GM23338 (cell line): ENCODE results near the gene SNURF. TPM values are rescaled to one million over a fixed set of nuclear protein-coding genes. Genes with fewer than 3 reads are reported as not detected.

Experiments
- ATAC-seq: fragments of 200-7000 bp; cut with Tn5 transposase; 3 replicates; pipeline ENCODE4 v1.9.1; 2020
- DNase-seq: peaks from one replicate; pipeline ENCODE4 v3.0.0-alpha.2; 2015; ENCODE audit warnings: low spot score
- H2AFZ ChIP-seq: fragments of 200-600 bp; sonication (generic); 2 replicates; pipeline ENCODE4 v1.8.0; 2016; ENCODE audit warnings: antibody characterized with exemption, mild to moderate bottlenecking, moderate library complexity
- H3F3A ChIP-seq: fragments of 200-600 bp; sonication (generic); replicated peaks from 2 replicates; pipeline ENCODE4 v1.8.0; 2017; ENCODE audit warnings: antibody characterized with exemption, mixed run types, low read depth
- H3K27ac ChIP-seq: fragments of 200-600 bp; sonication (generic); 2 replicates; pipeline ENCODE4 v1.6.1; 2016; ENCODE audit warnings: low read depth
- H3K27me3 ChIP-seq: fragments of 200-600 bp; sonication (generic); 2 replicates; pipeline ENCODE4 v1.8.0; 2016; ENCODE audit warnings: mild to moderate bottlenecking, mixed run types, moderate library complexity; ENCODE audit not compliant: insufficient read depth
- H3K36me3 ChIP-seq: fragments of 200-600 bp; sonication (generic); 2 replicates; pipeline ENCODE4 v1.8.0; 2016; ENCODE audit warnings: mild to moderate bottlenecking; ENCODE audit not compliant: insufficient read depth
- H3K4me1 ChIP-seq: fragments of 200-600 bp; sonication (generic); 2 replicates; pipeline ENCODE4 v1.8.0; 2016; ENCODE audit warnings: mild to moderate bottlenecking, moderate library complexity; ENCODE audit not compliant: insufficient read depth
- H3K4me2 ChIP-seq: fragments of 200-600 bp; sonication (generic); 2 replicates; pipeline ENCODE4 v1.7.1; 2017; ENCODE audit warnings: mixed run types
- H3K4me3 ChIP-seq: fragments of 200-600 bp; sonication (generic); 2 replicates; pipeline ENCODE4 v1.6.1; 2016; ENCODE audit warnings: mixed run types
- H3K79me2 ChIP-seq: fragments of 200-600 bp; sonication (generic); replicated peaks from 2 replicates; pipeline ENCODE4 v1.8.0; 2017; ENCODE audit warnings: mild to moderate bottlenecking; ENCODE audit not compliant: insufficient read depth
- H3K9me2 ChIP-seq: fragments of 200-600 bp; sonication (generic); 2 replicates; pipeline ENCODE4 v1.8.0; 2017; ENCODE audit not compliant: insufficient read depth
- H4K20me1 ChIP-seq: fragments of 200-600 bp; sonication (generic); replicated peaks from 2 replicates; pipeline ENCODE4 v1.8.0; 2017; ENCODE audit warnings: mild to moderate bottlenecking; ENCODE audit not compliant: insufficient read depth
- H3K27ac Mint-ChIP-seq: 2 replicates; pipeline ENCODE4 v1.8.0; 2020; ENCODE audit warnings: inconsistent platforms, mild to moderate bottlenecking, moderate library complexity, mixed read lengths
- H3K27me3 Mint-ChIP-seq: 3 replicates; pipeline ENCODE4 v1.8.0; 2022; ENCODE audit warnings: low read depth, mild to moderate bottlenecking, moderate library complexity, mixed read lengths, inconsistent platforms; ENCODE audit not compliant: insufficient read depth, poor library complexity
- H3K36me3 Mint-ChIP-seq: 3 replicates; pipeline ENCODE4 v1.8.0; 2021; ENCODE audit warnings: low read depth, mild to moderate bottlenecking, inconsistent platforms, moderate library complexity, mixed read lengths
- H3K4me1 Mint-ChIP-seq: 3 replicates; pipeline ENCODE4 v1.8.0; 2020; ENCODE audit warnings: mild to moderate bottlenecking, inconsistent platforms, mixed read lengths
- H3K4me3 Mint-ChIP-seq: 3 replicates; pipeline ENCODE4 v1.8.0; 2021; ENCODE audit warnings: moderate library complexity, mild to moderate bottlenecking, inconsistent platforms, mixed read lengths
- H3K9me3 Mint-ChIP-seq: 3 replicates; pipeline ENCODE4 v1.8.0; 2020; ENCODE audit warnings: moderate library complexity, mild to moderate bottlenecking, inconsistent platforms, mixed read lengths
- CTCF ChIP-seq, 2 experiments: fragments of 200-600 bp in 1 of 2; sonication (generic) in 1 of 2; conservative IDR thresholded peaks; 2 replicates each; pipeline versions ENCODE4 v1.5.1 to v1.6.1; 2016 to 2017; ENCODE audit warnings: antibody characterized with exemption in 2 of 2, low read depth in 2 of 2, mild to moderate bottlenecking in 2 of 2, moderate library complexity in 1 of 2
- ETS1 ChIP-seq: IDR thresholded peaks from 2 replicates; pipeline ENCODE4 v1.6.1; 2016; ENCODE audit warnings: antibody characterized with exemption
- EZH2 ChIP-seq: fragments of 200-600 bp; sonication (generic); IDR thresholded peaks from one replicate; pipeline ENCODE4 v1.8.0; 2017; ENCODE audit warnings: antibody characterized with exemption, mild to moderate bottlenecking, low read depth; ENCODE audit not compliant: unreplicated experiment
- EZH2phosphoT487 ChIP-seq: fragments of 200-600 bp; sonication (generic); IDR thresholded peaks from one replicate; pipeline ENCODE4 v1.8.1; 2018; ENCODE audit warnings: antibody characterized with exemption; ENCODE audit not compliant: unreplicated experiment
- NANOG ChIP-seq: IDR thresholded peaks from 2 replicates; pipeline ENCODE4 v1.6.1; 2016; ENCODE audit warnings: antibody characterized with exemption, borderline replicate concordance
- POLR2AphosphoS5 ChIP-seq: IDR thresholded peaks from 2 replicates; pipeline ENCODE4 v1.6.1; 2016; ENCODE audit warnings: antibody characterized with exemption, low read depth
- REST ChIP-seq: IDR thresholded peaks from one replicate; pipeline ENCODE4 v1.6.1; 2018; ENCODE audit warnings: antibody characterized with exemption; ENCODE audit not compliant: unreplicated experiment
- STAT1 ChIP-seq: IDR thresholded peaks from one replicate; pipeline ENCODE4 v1.6.1; 2016; ENCODE audit warnings: antibody characterized with exemption; ENCODE audit not compliant: unreplicated experiment
- ZNF114 ChIP-seq: fragments of 250-450 bp; sonication (Bioruptor Pico); IDR thresholded peaks from 2 replicates; pipeline ENCODE4 v1.5.0; 2020; ENCODE audit warnings: mild to moderate bottlenecking, moderate library complexity
- ZNF462 ChIP-seq: fragments of 250-450 bp; sonication (Bioruptor Pico); IDR thresholded peaks from 2 replicates; pipeline ENCODE4 v1.5.0; 2020; ENCODE audit warnings: mild to moderate bottlenecking, moderate library complexity
- polyA plus RNA-seq: library from polyadenylated mRNA; unstranded; fragments of >200 nt; fragmentation: Nextera tagmentation; extraction: Ambion mirVana; gene quantifications from 2 replicates; pipeline ENCODE4 v1.2.1, GENCODE V29; 2016
- total RNA-seq: library from RNA; depleted of rRNA; stranded (reverse); fragments of >200 nt; shearing (Covaris generic); gene quantifications from 2 replicates; pipeline ENCODE4 v1.2.3, GENCODE V29; 2014

The SNURF gene
- total and polyA plus RNA-seq, 2 experiments from 2014 or later: 19.1 to 63.6 TPM

- H3K27ac ChIP-seq: no peak overlapping the region
- no peaks in the 10 kb centered on the region for H3K27me3 ChIP-seq
- peaks cover 16% of the 10 kb centered on the region for H3K79me2 ChIP-seq
- no peaks in the 10 kb centered on the region for H4K20me1 ChIP-seq
- H3F3A ChIP-seq: 0 out of 2 replicates have a peak, but pooled peaks cover 8% of the 10 kb centered on the region
- ATAC-seq: no peak
- H3K4me3 ChIP-seq: no peak overlapping the region
- H3K4me3 Mint-ChIP-seq: no peak overlapping the region
- no peak for DNase-seq
- no peak overlapping the region for H2AFZ ChIP-seq
- peaks cover 20% of the 10 kb centered on the region for H3K4me1 Mint-ChIP-seq
- H3K27me3 Mint-ChIP-seq: peaks cover 2% of the 10 kb centered on the region
- no peak for TF ChIP-seq POLR2AphosphoS5
- no peak for TF ChIP-seq EZH2phosphoT487
- no peak for TF ChIP-seq STAT1
- no peak for TF ChIP-seq ETS1
- TF ChIP-seq REST: no peak
- no peak for TF ChIP-seq NANOG
- no peak for TF ChIP-seq ZNF462
- no peak for TF ChIP-seq EZH2
- no peak for TF ChIP-seq ZNF114 (CRISPR knock-in tag)
- no peak for TF ChIP-seq CTCF (conservative IDR thresholded peaks at IDR 0.05; ENCODE audit: low read depth in 2 of 2)
- H3K4me1 ChIP-seq: peaks cover 14% of the 10 kb centered on the region
- no peak overlapping the region for H3K4me2 ChIP-seq
- H3K36me3 ChIP-seq: no peaks in the 10 kb centered on the region
- peaks cover 23% of the 10 kb centered on the region for H3K9me3 Mint-ChIP-seq
- H3K36me3 Mint-ChIP-seq: peaks cover 6% of the 10 kb centered on the region; the same call in 2 of the 3 replicates
- H3K9me2 ChIP-seq: 0 out of 2 replicates have a peak, but pooled peaks cover 5% of the 10 kb centered on the region
- H3K27ac Mint-ChIP-seq: no peak overlapping the region
Observed at GRCh38 chr15:24948495-24948894, 6.3 kb upstream of the SNURF start.
